Umbilical cord (tissue), 2 donors: ENCODE measurements around the gene TMEM86B. TPM values are rescaled to one million over a fixed set of nuclear protein-coding genes. Genes with fewer than 3 reads are reported as not detected.

Experiments
- DNase-seq: peaks from one replicate; pipeline ENCODE4 v3.0.0-alpha.2; 2015; ENCODE audit warnings: low spot score
- total RNA-seq: library from RNA; depleted of rRNA; stranded (reverse); fragments of >200 nt; gene quantifications from one replicate; pipeline ENCODE4 v1.2.3, GENCODE V29; 2014; ENCODE audit warnings: low replicate concordance; ENCODE audit not compliant: insufficient read depth

The TMEM86B gene
- total RNA-seq, 1 donor from 2014 or later, result 4.1 TPM

- no peak for DNase-seq
Measured at GRCh38 chr19:55257461-55258420, 29.2 kb upstream of the TMEM86B start.

GRCh38 chr19:55256562-55257460, 28.2 kb upstream of the TMEM86B start:
- no peak for DNase-seq

- DNase-seq, result no peak
Measured at GRCh38 chr19:55255618-55256423, 27.3 kb upstream of the TMEM86B start.

GRCh38 chr19:55254625-55254977, 26.0 kb upstream of the TMEM86B start:
- no peak for DNase-seq

GRCh38 chr19:55253842-55254624, 25.5 kb upstream of the TMEM86B start:
- peak; percentile 13 for DNase-seq

- DNase-seq, result no peak
Measured at GRCh38 chr19:55252760-55253663, 24.4 kb upstream of the TMEM86B start.

- no peak for DNase-seq
Measured at GRCh38 chr19:55251341-55252081, 22.9 kb upstream of the TMEM86B start.

- DNase-seq, result no peak
Measured at GRCh38 chr19:55250262-55251036, 21.9 kb upstream of the TMEM86B start.

- DNase-seq, result no peak
Measured at GRCh38 chr19:55249841-55250240, 21.3 kb upstream of the TMEM86B start.

- no peak for DNase-seq
Measured at GRCh38 chr19:55248704-55249103, 20.1 kb upstream of the TMEM86B start.

- DNase-seq, result no peak
Measured at GRCh38 chr19:55248166-55248675, 19.7 kb upstream of the TMEM86B start.

- peak; percentile 25 for DNase-seq
Measured at GRCh38 chr19:55247621-55248099, 19.1 kb upstream of the TMEM86B start.

GRCh38 chr19:55246462-55247451, 18.2 kb upstream of the TMEM86B start:
- DNase-seq, result no peak

GRCh38 chr19:55245236-55245904, 16.8 kb upstream of the TMEM86B start:
- no peak for DNase-seq

GRCh38 chr19:55244004-55244680, 15.6 kb upstream of the TMEM86B start:
- no peak for DNase-seq
